Measurements from ENCODE around the gene ZNF22.

DNA sequence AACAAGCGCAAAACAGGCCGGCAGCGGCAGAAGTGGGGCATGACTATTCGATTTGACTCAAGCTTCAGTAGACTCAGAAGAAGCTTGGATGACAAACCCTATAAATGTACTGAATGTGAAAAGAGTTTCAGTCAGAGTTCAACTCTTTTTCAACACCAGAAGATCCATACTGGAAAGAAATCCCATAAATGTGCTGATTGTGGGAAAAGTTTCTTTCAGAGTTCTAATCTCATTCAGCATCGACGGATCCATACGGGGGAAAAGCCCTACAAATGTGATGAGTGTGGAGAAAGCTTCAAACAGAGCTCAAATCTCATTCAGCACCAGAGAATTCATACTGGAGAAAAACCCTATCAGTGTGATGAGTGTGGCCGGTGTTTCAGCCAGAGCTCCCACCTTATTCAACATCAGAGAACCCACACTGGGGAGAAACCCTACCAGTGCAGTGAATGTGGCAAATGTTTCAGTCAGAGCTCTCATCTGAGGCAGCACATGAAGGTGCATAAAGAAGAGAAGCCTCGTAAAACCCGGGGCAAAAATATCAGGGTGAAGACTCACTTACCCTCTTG, 2.8 kb downstream of the ZNF22 start:
- TF ChIP-seq, protein P1, sequence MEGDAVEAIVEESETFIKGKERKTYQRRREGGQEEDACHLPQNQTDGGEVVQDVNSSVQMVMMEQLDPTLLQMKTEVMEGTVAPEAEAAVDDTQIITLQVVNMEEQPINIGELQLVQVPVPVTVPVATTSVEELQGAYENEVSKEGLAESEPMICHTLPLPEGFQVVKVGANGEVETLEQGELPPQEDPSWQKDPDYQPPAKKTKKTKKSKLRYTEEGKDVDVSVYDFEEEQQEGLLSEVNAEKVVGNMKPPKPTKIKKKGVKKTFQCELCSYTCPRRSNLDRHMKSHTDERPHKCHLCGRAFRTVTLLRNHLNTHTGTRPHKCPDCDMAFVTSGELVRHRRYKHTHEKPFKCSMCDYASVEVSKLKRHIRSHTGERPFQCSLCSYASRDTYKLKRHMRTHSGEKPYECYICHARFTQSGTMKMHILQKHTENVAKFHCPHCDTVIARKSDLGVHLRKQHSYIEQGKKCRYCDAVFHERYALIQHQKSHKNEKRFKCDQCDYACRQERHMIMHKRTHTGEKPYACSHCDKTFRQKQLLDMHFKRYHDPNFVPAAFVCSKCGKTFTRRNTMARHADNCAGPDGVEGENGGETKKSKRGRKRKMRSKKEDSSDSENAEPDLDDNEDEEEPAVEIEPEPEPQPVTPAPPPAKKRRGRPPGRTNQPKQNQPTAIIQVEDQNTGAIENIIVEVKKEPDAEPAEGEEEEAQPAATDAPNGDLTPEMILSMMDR (IDR thresholded peaks at IDR 0.05) = no peak
- TF ChIP-seq POLR2A (IDR thresholded peaks at IDR 0.05) = no peak

Data from adrenal gland (tissue), 5 donors.